HG03442 (cell line): ENCODE measurements around the gene SDR39U1.

Experiments
- ATAC-seq: cut with Tn5 transposase; IDR thresholded peaks from one replicate; pipeline ENCODE4 v1.9.1; 2021; ENCODE audit warnings: mild to moderate bottlenecking, moderate library complexity; ENCODE audit not compliant: unreplicated experiment

Gene SDR39U1

DNA sequence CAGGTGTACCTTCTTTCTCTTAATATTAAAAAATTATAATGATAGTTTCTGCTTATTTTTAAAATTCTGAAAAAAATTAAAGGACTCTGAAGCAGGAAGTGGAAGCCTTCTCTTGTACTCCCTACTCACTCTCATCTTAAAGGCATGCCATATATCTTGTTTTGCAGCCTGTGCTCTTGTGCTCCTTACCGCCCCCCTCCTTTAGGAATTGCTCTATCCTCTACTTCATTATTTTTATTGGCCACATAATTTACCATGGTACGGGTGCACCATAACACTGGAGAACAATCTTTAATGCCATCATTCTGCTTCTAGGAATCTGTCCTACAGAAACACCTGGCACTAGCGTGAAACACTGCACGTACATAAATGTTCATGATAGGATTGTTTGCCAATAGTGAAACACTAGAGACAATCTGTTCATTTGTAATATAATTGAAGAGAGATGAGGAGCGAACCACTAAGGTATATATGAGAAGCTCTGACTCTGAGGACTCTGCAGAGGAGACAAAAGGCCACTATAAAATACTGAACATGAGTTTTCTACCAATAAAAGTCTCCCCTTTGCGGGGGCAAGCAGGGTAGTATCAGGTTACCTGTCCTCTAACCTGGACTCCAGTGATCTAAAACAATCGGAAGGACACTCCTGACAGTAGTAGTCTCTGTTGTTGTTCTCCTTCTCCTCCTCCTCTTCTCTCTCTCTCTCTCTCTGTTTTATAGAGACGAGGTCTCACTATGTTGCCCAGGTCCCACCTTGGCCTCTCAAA, 50.1 kb downstream of the SDR39U1 start:
- ATAC-seq, result no peak

DNA sequence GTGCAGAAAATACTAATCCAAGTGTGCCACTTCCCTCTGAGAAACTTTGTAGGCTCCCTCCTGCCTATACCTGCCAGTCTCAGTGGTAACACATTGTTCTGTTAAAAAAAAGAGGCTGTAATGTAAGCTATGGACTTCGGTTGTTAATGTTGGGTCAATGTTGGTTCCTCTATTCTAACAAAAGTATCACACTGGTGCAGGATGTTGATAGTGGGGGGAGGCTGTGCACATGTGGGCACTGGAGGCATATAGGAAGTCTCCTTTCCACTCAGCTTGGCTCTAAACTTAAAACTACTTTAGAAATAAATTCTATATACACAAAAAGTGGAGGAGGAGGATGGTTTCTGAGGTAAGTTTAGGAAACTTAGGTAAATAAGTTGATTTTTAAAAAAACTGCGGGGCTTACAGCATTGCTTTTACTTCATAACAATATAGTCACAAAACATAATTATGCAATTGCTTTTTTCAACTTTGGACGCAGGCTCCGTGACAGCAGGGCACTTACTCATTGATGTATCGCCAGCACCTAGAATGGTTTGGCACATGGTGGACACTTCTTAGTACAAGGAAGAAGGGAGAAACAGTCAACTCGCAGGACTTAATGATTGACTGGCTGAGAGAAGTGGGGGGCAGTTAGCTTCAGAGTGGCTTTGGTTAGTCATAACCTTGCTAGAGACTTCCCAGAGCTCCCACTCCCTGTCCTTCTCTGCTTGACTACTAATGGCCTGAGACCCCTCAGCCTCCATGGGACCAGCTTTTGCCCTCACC, 51.7 kb downstream of the SDR39U1 start:
- no peak for ATAC-seq
